HG03135 (cell line): Measurements from ENCODE around the gene DEF6.

ENCODE experiments used
- ATAC-seq: cut with Tn5 transposase; IDR thresholded peaks from one replicate; pipeline ENCODE4 v1.9.1; 2021; ENCODE audit warnings: mild to moderate bottlenecking, moderate library complexity; ENCODE audit not compliant: unreplicated experiment

The DEF6 gene

DNA sequence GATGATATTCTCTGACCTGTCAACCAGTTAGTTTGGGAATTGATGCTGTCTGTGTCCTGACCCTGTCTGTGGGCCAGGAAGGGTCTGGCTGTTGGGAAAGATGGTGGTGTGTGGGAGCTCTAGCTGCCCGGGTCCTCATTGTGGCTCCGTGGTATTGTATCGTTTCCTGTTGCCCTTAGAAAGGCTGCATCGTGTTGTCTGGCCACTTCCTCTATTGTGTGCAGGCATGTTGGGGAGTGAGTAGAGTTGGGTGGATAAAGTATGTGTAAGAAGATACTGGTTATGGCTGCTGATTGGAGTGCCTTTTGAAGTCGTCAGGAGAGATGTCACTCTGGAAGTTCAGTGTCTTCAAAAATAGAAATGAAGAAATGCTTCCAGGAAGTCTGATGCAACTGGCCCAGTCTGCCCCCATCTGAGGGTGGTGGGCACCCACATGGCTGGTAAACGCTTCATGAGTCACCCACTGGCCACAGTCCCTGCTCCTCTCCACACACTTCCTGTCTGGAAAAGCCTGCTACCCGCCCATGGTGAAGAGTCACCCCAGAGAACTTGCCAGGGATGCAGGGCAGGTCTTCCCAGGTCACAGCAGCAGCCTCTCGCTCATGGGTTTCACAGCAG lies 72.6 kb downstream of the DEF6 start:
- peak; percentile 56 for ATAC-seq

DNA sequence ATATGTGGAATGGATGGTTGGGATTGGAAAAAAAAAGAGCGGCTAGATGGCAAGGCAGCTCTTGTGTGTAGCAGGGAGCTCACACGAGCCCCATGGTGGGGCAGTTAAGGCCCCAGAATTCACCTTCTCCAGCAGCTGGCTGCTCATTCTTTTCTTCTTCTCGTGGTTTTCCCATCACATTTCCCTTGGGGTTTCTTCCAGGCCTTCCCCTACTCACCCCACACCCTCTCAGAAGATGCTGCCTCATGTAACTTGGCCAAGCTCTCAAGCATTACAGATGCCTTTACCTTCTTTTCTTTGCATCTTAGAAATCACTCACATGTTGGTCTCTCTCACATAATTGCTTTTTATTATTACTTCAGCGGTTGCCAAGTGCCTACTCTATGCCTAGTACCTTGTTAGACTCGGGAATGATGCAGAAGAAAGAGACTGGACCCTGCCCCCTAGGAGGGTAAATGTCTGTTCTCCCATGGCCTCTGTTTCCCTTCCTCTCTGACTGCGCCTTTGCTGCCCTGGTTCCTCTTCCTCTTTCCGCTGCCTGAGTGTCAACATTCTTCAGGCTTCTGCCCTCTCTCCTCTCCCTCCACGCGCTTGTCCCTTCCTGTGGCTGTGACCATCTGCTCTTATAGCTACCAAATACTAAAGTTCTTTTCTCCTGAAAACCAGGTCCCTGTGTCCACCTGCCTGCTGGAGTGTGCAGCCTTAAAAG lies 73.3 kb downstream of the DEF6 start:
- no peak for ATAC-seq
